GM06990 (cell line): ENCODE data around the gene GAS5.
"Not testable (repeated sequence)": the region's sequence is repeated elsewhere in the genome, so short reads cannot be mapped to it uniquely, and the experiment has no call there.

Source experiments
- DNase-seq: peaks from one replicate; pipeline ENCODE4 v3.0.0-alpha.2; 2011; ENCODE audit not compliant: insufficient read length; ENCODE audit errors: extremely low read depth
- H3K27me3 ChIP-seq: replicated peaks from 2 replicates; pipeline ENCODE4 v1.6.0; 2011; ENCODE audit warnings: low read length; ENCODE audit not compliant: control insufficient read depth, insufficient read depth
- H3K36me3 ChIP-seq: 2 replicates; pipeline ENCODE4 v1.5.1; 2011; ENCODE audit warnings: low read length; ENCODE audit not compliant: control insufficient read depth, insufficient read depth
- H3K4me3 ChIP-seq: replicated peaks from 2 replicates; pipeline ENCODE4 v1.5.1; 2011; ENCODE audit warnings: low read depth, mild to moderate bottlenecking, control low read depth, low read length
- CTCF ChIP-seq: IDR thresholded peaks from 2 replicates; pipeline ENCODE4 v1.5.1; 2011; ENCODE audit warnings: low read length, control low read depth, mild to moderate bottlenecking, inconsistent platforms; ENCODE audit not compliant: insufficient read depth, poor library complexity, severe bottlenecking

GAS5 gene

GRCh38 chr1:173863224-173864161, 4.3 kb downstream of the GAS5 start:
- no peaks in the 10 kb centered on the region for H3K27me3 ChIP-seq
- peak overlapping the region; percentile 26; the same call in 1 of the 2 replicates for H3K4me3 ChIP-seq
- H3K36me3 ChIP-seq, result peaks cover 10% of the 10 kb centered on the region
- no peak for TF ChIP-seq CTCF
- no peak for DNase-seq

- Histone ChIP-seq H3K27me3 (no peaks in the 10 kb centered on the region), H3K36me3 (peaks cover 10% of the 10 kb centered on the region), H3K4me3 (no peak overlapping the region)
- no peak for DNase-seq
- TF ChIP-seq CTCF, result no peak
These were observed 5.0 kb downstream of the GAS5 start for GRCh38 chr1:173862769-173863223.

GRCh38 chr1:173862146-173862768, 5.5 kb downstream of the GAS5 start:
- peaks cover 12% of the 10 kb centered on the region for H3K36me3 ChIP-seq
- H3K27me3 ChIP-seq, H3K4me3 ChIP-seq, DNase-seq: not testable (repeated sequence)

- DNase-seq, result no peak
These were observed 6.1 kb downstream of the GAS5 start for GRCh38 chr1:173861731-173862145.

GRCh38 chr1:173860065-173860464, 7.7 kb downstream of the GAS5 start:
- Histone ChIP-seq H3K27me3 (no peaks in the 10 kb centered on the region), H3K36me3 (peaks cover 9% of the 10 kb centered on the region), H3K4me3 (no peak overlapping the region)
- no peak for TF ChIP-seq CTCF
- no peak for DNase-seq

More at GRCh38 chr1:173861731-173862145, 6.1 kb downstream of the GAS5 start:
- no peak for TF ChIP-seq CTCF
- no peak overlapping the region for H3K4me3 ChIP-seq
- H3K27me3 ChIP-seq, result no peaks in the 10 kb centered on the region
- H3K36me3 ChIP-seq, result peaks cover 14% of the 10 kb centered on the region

- H3K27me3 ChIP-seq, H3K36me3 ChIP-seq, DNase-seq, H3K4me3 ChIP-seq: not testable (repeated sequence)
These were observed 8.2 kb downstream of the GAS5 start for GRCh38 chr1:173859547-173859946.
